HG03469 (cell line): ENCODE measurements around the gene GSTM1.

Source experiments
- ATAC-seq: cut with Tn5 transposase; IDR thresholded peaks from one replicate; pipeline ENCODE4 v1.9.1; 2021; ENCODE audit warnings: mild to moderate bottlenecking, moderate library complexity, moderate number of reproducible peaks; ENCODE audit not compliant: unreplicated experiment

Gene GSTM1

GRCh38 chr1:109726007-109726406, 38.4 kb downstream of the GSTM1 start:
- ATAC-seq, result no peak

- no peak for ATAC-seq
Observed at GRCh38 chr1:109726728-109727373, 39.2 kb downstream of the GSTM1 start.

- no peak for ATAC-seq
Observed at GRCh38 chr1:109728870-109729269, 41.3 kb downstream of the GSTM1 start.

GRCh38 chr1:109730666-109731065, 43.0 kb downstream of the GSTM1 start:
- ATAC-seq, result no peak

- ATAC-seq, result no peak
Observed at GRCh38 chr1:109732390-109732881, 44.8 kb downstream of the GSTM1 start.

GRCh38 chr1:109733236-109733870, 45.7 kb downstream of the GSTM1 start:
- ATAC-seq, result no peak

- no peak for ATAC-seq
Observed at GRCh38 chr1:109739738-109740614, 52.4 kb downstream of the GSTM1 start.

- no peak for ATAC-seq
Observed at GRCh38 chr1:109740615-109741373, 53.2 kb downstream of the GSTM1 start, which contains the start of gene GSTM3. TSS of gene GSTM3 (minus strand) at chr1:109741038. CDS start at chr1:109740287, 751 bp downstream.
